Measurements from ENCODE around the gene KIF4A. TPM values are rescaled to one million over a fixed set of nuclear protein-coding genes. Genes with fewer than 3 reads are reported as not detected.
"Not testable (repeated sequence)": the region's sequence is repeated elsewhere in the genome, so short reads cannot be mapped to it uniquely, and the experiment has no call there.

KIF4A gene, protein sequence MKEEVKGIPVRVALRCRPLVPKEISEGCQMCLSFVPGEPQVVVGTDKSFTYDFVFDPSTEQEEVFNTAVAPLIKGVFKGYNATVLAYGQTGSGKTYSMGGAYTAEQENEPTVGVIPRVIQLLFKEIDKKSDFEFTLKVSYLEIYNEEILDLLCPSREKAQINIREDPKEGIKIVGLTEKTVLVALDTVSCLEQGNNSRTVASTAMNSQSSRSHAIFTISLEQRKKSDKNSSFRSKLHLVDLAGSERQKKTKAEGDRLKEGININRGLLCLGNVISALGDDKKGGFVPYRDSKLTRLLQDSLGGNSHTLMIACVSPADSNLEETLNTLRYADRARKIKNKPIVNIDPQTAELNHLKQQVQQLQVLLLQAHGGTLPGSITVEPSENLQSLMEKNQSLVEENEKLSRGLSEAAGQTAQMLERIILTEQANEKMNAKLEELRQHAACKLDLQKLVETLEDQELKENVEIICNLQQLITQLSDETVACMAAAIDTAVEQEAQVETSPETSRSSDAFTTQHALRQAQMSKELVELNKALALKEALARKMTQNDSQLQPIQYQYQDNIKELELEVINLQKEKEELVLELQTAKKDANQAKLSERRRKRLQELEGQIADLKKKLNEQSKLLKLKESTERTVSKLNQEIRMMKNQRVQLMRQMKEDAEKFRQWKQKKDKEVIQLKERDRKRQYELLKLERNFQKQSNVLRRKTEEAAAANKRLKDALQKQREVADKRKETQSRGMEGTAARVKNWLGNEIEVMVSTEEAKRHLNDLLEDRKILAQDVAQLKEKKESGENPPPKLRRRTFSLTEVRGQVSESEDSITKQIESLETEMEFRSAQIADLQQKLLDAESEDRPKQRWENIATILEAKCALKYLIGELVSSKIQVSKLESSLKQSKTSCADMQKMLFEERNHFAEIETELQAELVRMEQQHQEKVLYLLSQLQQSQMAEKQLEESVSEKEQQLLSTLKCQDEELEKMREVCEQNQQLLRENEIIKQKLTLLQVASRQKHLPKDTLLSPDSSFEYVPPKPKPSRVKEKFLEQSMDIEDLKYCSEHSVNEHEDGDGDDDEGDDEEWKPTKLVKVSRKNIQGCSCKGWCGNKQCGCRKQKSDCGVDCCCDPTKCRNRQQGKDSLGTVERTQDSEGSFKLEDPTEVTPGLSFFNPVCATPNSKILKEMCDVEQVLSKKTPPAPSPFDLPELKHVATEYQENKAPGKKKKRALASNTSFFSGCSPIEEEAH
- 10 to 100 TPM; 10.0 to 30.4 (median 17.7) TPM for polyA plus RNA-seq (ENCODE audit: insufficient read depth in 1 of 5, insufficient read length in 5 of 5, low replicate concordance in 1 of 5)
- long read RNA-seq, donor 1, partial matches to known transcripts: 6 of 6 reads
- long read RNA-seq, donor 1, other reads (novel, unspliced or antisense): 0 of 6 reads
- long read RNA-seq, donor 2: 0 reads
- long read RNA-seq, donor 3, full-length matches to known transcripts: 1 of 8 reads
- long read RNA-seq, donor 3, partial matches to known transcripts: 7 of 8 reads
- long read RNA-seq, donor 3, other reads (novel, unspliced or antisense): 0 of 8 reads
- long read RNA-seq, donor 4: 0 reads
- long read RNA-seq, donor 5, full-length matches to known transcripts: 1 of 1 reads
- long read RNA-seq, donor 5, partial matches to known transcripts: 0 of 1 reads
- long read RNA-seq, donor 5, other reads (novel, unspliced or antisense): 0 of 1 reads
- long read RNA-seq, donor 6: 0 reads
- long read RNA-seq, donor 7, full-length matches to known transcripts: 1 of 1 reads
- long read RNA-seq, donor 7, partial matches to known transcripts: 0 of 1 reads
- long read RNA-seq, donor 7, other reads (novel, unspliced or antisense): 0 of 1 reads
- long read RNA-seq, donor 8, full-length matches to known transcripts: 1 of 1 reads
- long read RNA-seq, donor 8, partial matches to known transcripts: 0 of 1 reads
- long read RNA-seq, donor 8, other reads (novel, unspliced or antisense): 0 of 1 reads

DNA sequence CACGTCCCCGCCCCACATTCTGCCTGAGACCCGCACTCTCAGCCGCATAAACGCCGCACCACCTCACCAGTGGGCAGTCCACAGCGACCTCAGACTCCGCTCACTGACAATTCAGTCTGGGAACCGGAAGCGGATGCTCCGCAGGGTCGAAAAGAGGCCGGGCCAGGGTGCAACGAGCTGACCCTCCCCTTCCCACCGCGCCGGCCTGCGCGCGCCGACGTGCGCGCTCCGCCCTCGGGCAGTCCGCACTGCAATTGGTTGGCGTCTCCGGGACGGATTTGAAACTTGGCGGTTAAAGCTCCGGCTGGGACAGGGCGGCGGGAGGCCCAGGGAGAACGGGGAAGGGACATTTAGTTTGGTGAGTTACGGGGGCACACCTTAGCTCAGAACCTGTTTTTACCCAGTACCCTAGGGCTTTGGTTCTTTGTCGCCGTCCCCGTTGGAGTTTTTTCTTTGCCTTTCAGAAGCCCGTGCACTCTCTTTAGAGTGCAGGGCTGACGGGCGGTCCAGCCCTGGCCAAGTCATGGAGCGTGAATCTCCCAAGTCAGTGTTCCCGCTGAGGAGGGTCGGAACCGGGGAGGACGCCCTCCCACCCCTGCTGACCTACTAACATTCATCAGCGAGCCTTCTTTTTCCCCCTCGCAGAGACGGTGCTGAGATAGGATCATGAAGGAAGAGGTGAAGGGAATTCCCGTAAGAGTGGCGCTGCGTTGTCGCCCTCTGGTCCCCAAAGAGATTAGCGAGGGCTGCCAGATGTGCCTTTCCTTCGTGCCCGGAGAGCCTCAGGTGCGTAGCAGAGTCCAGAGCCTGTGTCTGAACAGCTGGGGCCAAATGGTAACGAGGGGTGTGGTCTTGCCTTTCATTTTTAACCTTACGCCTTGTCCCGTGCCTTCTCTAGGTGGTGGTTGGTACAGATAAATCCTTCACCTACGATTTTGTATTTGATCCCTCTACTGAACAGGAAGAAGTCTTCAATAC, at the start of gene KIF4A, which contains the start of gene PDZD11:
KIF4A (plus strand) TSS at position 312 of the 978 bp plus-strand sequence; CDS start at position 667, 355 bp downstream.
PDZD11 (minus strand) TSS at position 135 of the 978 bp plus-strand sequence. CDS start 586 bp downstream, outside the sequence.
- peak; percentile 79 to 83 for DNase-seq

DNA sequence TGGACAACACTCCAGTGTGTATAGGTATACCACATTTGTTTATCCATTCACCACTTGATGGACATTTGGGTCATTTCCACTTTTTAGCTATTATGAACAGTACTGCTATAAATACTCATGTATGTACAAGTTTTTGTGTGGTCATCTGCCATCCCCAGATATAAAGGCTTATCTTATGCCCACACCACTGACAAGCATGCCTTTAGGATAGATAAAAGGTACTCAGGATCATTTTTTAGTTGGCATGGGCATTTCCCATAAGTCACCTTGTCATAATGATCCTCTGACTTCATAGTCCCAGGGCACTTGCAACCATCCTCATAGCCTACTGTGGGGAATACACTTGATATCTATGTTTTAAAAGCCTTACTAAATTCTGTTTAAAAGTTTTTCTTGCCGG, 49.2 kb upstream of the KIF4A start:
- DNase-seq: no peak

DNA sequence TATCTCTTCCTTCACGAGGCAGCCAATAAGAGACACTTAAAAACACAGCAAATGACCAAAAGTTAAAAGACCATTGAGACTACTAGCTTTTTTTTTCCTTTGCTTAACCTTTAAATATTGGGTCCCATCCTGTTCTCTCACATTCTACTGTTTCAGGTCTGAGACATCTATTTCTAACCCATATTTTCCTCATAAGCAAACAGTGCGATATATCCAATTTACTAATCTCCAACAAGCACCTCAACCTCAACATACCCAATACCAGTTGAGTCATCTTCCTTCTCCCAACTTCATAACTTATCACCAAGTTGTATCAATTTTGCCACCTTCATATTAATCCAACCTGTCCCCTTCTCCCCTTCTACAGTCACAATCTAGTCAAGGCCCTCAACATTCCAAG, 48.4 kb upstream of the KIF4A start:
- no peak for DNase-seq

DNA sequence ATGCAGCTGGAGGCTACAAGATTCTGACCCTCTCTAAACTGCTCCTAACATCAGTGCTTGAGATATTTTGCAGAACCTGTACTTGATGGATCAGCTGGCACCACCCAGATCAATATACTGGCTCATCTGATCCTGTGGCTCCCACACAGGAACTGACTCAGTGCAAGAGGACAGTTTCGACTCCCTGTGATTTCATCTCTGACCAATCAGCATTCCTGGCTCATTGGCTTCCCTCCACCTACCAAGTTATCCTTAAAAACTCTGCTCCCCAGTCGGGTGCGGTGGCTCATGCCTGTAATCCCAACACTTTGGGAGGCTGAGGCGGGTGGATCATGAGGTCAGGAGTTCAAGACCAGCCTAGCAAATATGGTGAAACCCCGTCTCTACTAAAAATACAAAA, 46.3 kb upstream of the KIF4A start:
- DNase-seq: not testable (repeated sequence)

DNA sequence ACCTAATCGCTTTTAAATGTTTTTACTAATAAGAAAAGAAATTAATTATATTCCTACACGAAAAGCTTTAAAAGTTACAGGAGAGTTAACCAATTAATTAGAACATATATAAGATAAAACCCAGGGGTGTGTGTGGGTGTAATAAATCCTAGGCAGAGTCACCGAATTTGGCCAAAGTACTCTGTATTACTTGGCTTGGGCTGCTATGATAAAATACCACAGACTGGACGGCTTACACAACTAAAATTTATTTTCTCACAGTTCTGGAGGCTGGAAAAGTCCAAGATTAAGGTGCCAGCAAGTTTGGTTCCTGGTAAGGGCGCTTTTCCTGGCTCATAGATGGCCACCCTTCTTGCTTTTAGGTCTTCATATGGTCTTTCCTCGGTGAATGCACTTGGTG, 45.0 kb upstream of the KIF4A start:
- DNase-seq: no peak

DNA sequence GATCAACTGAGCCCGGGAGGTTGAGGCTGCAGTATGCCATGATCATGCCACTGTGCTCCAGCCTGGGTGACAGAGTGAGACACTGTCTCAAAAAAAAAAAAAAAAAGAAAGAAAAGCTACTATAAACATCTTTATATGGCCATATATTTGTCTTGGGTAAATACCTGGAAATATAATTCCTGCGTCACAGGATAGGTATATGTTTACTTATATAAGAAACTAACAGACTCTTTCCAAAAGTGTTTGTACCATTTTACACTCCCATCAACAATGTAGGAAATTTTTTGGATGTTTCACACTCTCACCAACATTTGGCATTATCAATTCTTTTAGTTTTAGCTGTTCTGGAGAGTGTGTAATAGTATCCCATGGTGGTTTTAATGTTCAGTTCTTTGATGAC, 42.7 kb upstream of the KIF4A start:
- no peak for DNase-seq

DNA sequence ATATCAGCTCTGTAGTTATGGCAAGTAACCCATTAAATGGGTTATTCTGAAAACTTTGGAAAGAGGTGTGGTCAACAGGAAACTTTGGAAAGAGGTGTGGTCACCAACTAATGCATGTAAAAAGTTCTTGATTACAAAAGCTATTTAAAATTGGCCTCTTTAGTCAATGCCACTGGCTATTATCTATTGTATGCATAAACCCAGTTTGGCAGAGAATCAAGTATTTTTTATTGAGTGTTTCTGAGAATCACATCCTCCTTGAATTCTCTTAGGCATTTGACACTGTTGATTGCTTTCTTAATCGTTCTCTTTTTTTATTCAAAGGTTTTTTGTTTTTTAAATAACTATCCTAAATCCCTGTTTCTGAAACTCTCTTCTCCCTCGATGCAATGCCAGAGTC, 37.4 kb upstream of the KIF4A start:
- DNase-seq: no peak

DNA sequence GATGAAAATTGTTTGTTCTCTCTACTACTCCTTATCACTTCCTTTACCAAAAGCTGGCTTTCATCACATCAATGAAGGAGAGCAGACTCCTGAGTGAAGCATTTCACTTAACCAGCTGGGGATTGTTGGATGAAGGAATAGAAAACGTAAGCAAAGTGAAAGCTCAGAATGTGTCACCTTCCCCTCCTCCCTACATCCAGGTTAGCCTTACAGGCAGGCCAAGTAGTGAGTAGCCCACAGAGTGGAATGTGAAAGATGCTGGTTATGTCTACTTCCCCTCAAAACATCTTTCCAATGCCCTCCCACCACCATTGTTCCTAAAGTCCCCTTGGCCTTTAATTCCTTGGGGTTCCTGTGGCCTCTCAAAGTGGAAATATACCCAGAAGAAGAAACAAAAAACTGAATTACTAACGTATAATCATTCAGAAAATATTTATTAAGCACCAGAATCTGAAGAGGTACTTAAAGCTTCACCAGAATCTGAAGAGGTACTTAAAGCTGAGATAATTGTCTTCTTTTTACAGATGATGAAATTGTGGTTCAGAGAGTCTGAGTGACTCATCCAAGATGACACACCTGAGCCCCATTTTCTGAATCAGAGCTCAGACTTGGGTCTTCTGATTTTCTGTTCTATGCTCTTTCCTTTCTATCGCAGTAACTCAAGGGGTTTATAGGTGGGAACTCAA, 36.4 kb upstream of the KIF4A start:
- no peak for DNase-seq

DNA sequence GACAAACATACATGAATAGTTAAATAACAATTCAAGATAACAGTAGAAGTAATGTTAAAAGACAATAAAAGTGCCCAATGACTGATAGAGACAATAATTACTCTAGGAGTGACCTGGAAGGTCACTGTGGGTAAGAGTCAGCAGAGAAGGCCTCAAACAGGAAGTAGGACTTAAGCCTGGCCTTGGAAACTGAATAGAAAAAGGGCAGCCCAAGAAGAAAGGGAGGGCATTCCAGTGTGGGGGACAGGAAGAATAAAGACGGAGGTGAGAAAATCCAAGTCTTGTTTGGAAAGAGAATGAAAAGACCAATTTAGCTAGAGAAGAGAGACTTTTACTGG, 35.9 kb upstream of the KIF4A start:
- no peak for DNase-seq

DNA sequence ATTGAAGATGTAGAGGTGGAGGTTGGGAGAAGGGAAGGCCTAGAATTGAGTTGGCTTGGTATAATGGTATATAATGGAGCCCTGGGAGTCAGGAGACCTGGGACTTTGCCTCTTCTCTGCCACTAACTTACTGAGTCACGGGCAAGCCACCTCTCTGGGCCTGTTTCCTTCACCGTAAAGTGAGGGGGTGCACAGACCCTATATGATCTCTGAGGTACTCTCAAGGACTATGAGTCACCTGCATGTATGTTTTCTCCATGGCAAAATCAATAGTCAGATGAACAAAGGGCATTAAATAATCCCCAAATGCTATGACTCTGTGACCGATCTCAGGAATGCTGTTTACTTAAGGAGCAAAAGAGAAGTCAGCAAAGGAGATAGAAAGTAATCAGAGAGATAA, 35.0 kb upstream of the KIF4A start:
- DNase-seq: no peak

DNA sequence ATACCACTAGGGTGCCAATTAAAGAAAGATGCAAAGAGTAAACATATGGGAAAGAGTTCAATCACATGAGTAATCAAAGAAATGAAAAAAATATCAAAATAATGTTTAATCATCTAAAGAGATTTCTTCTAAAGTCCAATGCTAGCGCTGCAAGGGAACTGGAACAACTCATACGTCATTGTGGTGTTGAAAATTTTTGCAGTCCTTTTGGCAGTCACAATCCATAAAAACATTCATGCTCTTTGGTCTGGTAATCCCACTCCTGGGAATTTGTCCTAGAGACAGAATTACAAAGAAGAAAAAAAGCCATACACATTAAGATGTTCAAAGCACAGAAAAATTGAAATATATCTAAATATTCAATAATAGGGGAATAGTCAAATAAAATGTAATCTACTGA, 34.5 kb upstream of the KIF4A start:
- no peak for DNase-seq

DNA sequence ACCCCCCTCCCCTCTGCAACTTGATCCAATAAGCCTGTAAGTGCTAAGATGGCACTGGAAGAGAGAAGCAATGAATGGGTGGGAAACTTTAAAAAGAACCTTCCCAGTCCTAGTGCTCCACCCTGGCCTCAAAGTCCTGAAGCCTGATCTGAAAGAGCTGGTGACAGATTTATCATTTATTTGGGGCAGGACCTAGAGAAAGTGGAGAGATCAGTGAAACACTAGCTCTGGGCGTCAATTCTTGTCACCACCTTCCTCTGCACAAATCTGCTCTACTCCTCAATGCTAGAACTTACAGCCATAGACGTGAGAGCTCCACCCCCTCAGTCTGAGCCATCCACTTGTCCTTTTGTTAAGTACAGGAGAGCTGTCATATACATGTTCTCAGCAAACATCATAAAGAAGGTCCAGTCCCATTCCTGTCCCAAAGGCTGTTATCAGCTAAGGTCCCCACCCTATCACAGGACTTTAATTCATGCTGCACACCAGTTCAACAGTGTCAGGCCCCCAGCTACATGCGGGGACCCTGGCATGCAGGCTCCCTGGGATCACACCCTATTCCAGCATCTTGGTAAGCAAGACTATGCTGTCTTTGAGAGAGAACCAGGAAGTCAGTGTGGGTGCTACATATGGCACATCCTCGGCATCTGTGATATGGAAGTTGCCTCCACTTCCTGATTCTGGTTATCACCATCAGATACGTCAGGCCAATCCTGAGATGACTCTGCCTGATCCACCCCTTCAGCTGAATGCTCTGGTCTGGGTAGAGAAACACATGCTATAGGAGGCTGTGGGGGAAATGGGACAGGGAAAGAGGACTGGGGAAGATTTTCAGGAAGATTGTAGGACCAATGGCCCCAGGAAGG, 32.2 kb upstream of the KIF4A start:
- DNase-seq: no peak

DNA sequence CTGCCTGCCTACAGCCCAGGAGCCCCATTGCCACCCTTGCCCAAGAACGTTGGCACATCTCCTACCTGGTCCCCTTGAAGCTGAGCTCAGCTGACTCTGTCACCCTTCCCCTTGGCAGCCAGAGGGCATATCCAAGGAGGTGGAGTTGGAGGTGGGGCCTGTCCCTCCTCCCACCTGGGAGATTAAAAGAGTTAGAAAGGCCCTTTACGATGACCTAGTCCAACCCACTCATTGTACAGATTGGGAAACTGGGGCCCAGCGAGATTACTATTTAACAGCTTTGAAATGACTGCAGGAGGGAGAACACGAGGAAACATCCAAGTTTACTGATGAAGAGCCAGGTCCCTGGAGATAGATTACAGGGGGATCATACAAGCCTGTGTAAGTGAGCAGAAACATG, 29.8 kb upstream of the KIF4A start, which contains the start of gene P2RY4:
P2RY4 (minus strand) TSS at position 101 of the 400 bp plus-strand sequence. CDS start 580 bp downstream, outside the sequence.
- no peak for DNase-seq

DNA sequence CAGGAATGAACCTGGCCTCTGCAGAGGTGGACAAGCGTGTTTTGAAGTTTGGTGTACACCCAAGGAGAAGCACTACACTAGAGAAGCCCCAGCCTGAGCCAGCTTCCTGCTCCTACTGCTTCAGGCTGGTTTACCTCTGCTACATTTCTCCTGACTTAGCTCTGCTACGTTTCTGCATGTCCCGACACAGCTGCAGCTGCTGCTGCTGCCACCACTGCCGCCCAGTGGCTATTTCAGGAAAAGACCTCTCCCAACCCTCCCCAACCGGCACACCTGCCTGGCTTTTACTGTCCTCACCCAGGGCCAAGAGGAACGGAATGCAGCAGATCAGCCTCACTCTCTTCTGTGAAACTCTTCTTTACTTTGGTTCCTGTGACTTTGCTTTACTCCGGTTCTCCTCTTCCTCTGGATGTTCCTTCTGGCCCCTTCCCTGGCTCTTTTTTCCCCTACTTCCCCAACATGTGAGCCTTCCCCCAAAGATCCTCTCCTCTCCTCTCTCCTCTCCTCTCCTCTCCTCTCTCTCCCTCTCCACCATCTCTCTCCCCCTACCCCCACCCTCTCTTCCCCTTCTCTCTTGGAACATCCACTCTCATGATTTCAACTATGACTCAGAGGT, 26.8 kb upstream of the KIF4A start:
- DNase-seq: peak; percentile 2 to 4

DNA sequence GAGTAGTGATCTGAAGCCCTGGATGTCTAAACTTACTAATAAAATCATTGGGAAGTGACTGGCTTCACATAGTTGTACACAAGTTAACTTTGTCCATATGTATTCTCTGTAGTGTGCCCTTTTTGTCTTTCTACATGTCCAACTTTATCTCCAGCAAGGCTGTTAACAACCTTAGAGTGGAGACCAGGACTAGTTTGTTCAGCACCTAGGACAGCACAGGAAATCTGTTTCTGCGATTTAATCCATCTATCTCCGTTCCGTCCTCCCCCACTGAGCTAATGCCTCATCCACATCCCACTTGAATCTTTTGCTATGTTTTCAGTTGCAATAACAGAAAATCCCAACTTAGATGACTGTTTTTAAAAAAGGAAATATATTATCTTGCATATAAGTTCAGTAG, 25.1 kb upstream of the KIF4A start:
- DNase-seq: no peak

DNA sequence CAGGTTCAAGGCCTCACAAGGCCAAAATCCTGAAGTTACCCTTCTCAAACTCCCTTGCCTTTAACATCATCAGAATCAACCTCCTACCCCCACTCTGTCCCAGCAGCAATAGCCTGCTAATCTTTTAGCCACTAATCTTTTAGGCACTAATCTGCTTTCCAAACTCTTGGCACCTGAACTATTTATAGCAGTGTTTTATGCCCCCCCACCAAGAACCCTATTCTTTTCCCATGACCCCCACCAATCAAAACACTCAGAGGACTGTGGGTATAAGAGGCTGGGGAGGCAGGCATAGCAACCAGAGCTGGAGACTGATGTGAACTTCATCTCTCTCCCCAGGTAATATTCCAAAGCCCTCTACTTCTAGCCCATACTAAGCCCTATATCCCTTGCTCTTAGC, 21.9 kb upstream of the KIF4A start, which contains the start of gene ARR3:
ARR3 (plus strand) TSS at position 301 of the 400 bp plus-strand sequence. CDS start 1,052 bp downstream, outside the sequence.
- DNase-seq: no peak

DNA sequence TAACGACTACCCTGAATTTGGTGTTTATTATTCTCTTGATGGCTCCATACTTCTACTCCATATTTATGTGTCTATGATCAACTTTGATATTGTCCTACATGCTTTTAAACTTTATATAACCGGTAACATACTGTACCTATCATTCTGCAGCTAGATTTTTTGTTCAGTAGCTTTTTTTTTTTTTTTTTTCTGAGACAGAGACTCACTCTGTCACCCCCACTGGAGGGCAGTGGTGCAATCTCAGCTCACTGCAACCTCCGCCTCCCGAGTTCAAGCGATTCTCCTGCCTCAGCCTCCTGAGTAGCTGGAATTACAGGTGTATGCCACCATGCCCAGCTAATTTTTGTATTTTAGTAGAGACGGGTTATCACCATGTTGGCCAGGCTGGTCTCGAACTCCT, 15.9 kb upstream of the KIF4A start:
- not testable (repeated sequence) for DNase-seq

Measured in right lung (tissue), 10 donors.